Adipocyte (in vitro differentiated cells): ENCODE data around the gene NPAT.

Experiments
- DNase-seq: peaks from one replicate; pipeline ENCODE4 v3.0.0-alpha.2; 2015; ENCODE audit warnings: low read depth
- H3K27me3 ChIP-seq: replicated peaks from 2 replicates; pipeline ENCODE4 v1.7.0; 2013; ENCODE audit warnings: mild to moderate bottlenecking, low read length, moderate library complexity; ENCODE audit not compliant: control insufficient read depth, insufficient read depth
- H3K36me3 ChIP-seq: 2 replicates; pipeline ENCODE4 v1.7.0; 2013; ENCODE audit warnings: low read length, mild to moderate bottlenecking, moderate library complexity; ENCODE audit not compliant: control insufficient read depth, insufficient read depth, severe bottlenecking
- H3K4me1 ChIP-seq: 2 replicates; pipeline ENCODE4 v1.7.0; 2013; ENCODE audit warnings: mild to moderate bottlenecking, low read length, moderate library complexity; ENCODE audit not compliant: control insufficient read depth, insufficient read depth
- H3K4me3 ChIP-seq: 2 replicates; pipeline ENCODE4 v1.7.0; 2013; ENCODE audit warnings: mild to moderate bottlenecking, low read length, moderate library complexity
- H3K9ac ChIP-seq: 2 replicates; pipeline ENCODE4 v1.7.0; 2013; ENCODE audit warnings: mild to moderate bottlenecking, low read length, moderate library complexity
- H3K9me3 ChIP-seq: 2 replicates; pipeline ENCODE4 v1.7.0; 2013; ENCODE audit warnings: mild to moderate bottlenecking, low read length, moderate library complexity; ENCODE audit not compliant: control insufficient read depth

NPAT gene

GRCh38 chr11:108218455-108218854 lies 4.0 kb downstream of the NPAT start:
- peaks cover 18% of the 10 kb centered on the region for H3K4me1 ChIP-seq
- peak; percentile 16 for DNase-seq
- no peak overlapping the region for H3K9ac ChIP-seq
- no peak overlapping the region for H3K4me3 ChIP-seq
- H3K36me3 ChIP-seq = no peaks in the 10 kb centered on the region
- H3K9me3 ChIP-seq = no peaks in the 10 kb centered on the region
- no peaks in the 10 kb centered on the region for H3K27me3 ChIP-seq

- Histone ChIP-seq H3K4me1 (peaks cover 18% of the 10 kb centered on the region), H3K36me3 (no peaks in the 10 kb centered on the region), H3K4me3 (no peak overlapping the region), H3K9me3 (no peaks in the 10 kb centered on the region), H3K9ac (no peak overlapping the region), H3K27me3 (no peaks in the 10 kb centered on the region)
- no peak for DNase-seq
These were observed 5.5 kb downstream of the NPAT start for GRCh38 chr11:108216988-108217387.

- no peaks in the 10 kb centered on the region for H3K9me3 ChIP-seq
- H3K4me1 ChIP-seq = peaks cover 3% of the 10 kb centered on the region
- no peak overlapping the region for H3K9ac ChIP-seq
- no peak overlapping the region for H3K4me3 ChIP-seq
- DNase-seq = no peak
- no peaks in the 10 kb centered on the region for H3K27me3 ChIP-seq
- peaks cover 13% of the 10 kb centered on the region for H3K36me3 ChIP-seq
These were observed 8.7 kb downstream of the NPAT start for GRCh38 chr11:108213784-108214183.

- Histone ChIP-seq H3K4me1 (no peaks in the 10 kb centered on the region), H3K27me3 (no peaks in the 10 kb centered on the region), H3K9ac (no peak overlapping the region), H3K9me3 (no peaks in the 10 kb centered on the region), H3K36me3 (peaks cover 39% of the 10 kb centered on the region), H3K4me3 (no peak overlapping the region)
- DNase-seq = no peak
These were observed 12.0 kb downstream of the NPAT start for GRCh38 chr11:108210441-108210840.

- Histone ChIP-seq H3K4me1 (no peaks in the 10 kb centered on the region), H3K4me3 (no peak overlapping the region), H3K36me3 (peaks cover 52% of the 10 kb centered on the region), H3K9ac (no peak overlapping the region), H3K27me3 (no peaks in the 10 kb centered on the region), H3K9me3 (no peaks in the 10 kb centered on the region)
- DNase-seq = no peak
These were observed 14.8 kb downstream of the NPAT start for GRCh38 chr11:108207683-108208060.

- H3K9ac ChIP-seq = no peak overlapping the region
- no peak overlapping the region for H3K4me3 ChIP-seq
- no peaks in the 10 kb centered on the region for H3K27me3 ChIP-seq
- peaks cover 52% of the 10 kb centered on the region for H3K36me3 ChIP-seq
- DNase-seq = no peak
- no peaks in the 10 kb centered on the region for H3K9me3 ChIP-seq
- H3K4me1 ChIP-seq = no peaks in the 10 kb centered on the region
These were observed 15.3 kb downstream of the NPAT start for GRCh38 chr11:108206969-108207682.

GRCh38 chr11:108206171-108206570 lies 16.3 kb downstream of the NPAT start:
- H3K27me3 ChIP-seq = no peaks in the 10 kb centered on the region
- H3K36me3 ChIP-seq = peaks cover 52% of the 10 kb centered on the region
- no peaks in the 10 kb centered on the region for H3K4me1 ChIP-seq
- H3K9me3 ChIP-seq = no peaks in the 10 kb centered on the region
- H3K9ac ChIP-seq = no peak overlapping the region
- no peak for DNase-seq
- no peak overlapping the region for H3K4me3 ChIP-seq

GRCh38 chr11:108204929-108205499 lies 17.4 kb downstream of the NPAT start:
- Histone ChIP-seq H3K9me3 (no peaks in the 10 kb centered on the region), H3K4me3 (no peak overlapping the region), H3K4me1 (peaks cover 2% of the 10 kb centered on the region), H3K27me3 (no peaks in the 10 kb centered on the region), H3K9ac (no peak overlapping the region), H3K36me3 (peaks cover 41% of the 10 kb centered on the region)
- DNase-seq = no peak

GRCh38 chr11:108204376-108204775 lies 18.1 kb downstream of the NPAT start:
- Histone ChIP-seq H3K4me3 (no peak overlapping the region), H3K9ac (no peak overlapping the region), H3K4me1 (peaks cover 7% of the 10 kb centered on the region), H3K27me3 (no peaks in the 10 kb centered on the region), H3K9me3 (no peaks in the 10 kb centered on the region), H3K36me3 (peaks cover 39% of the 10 kb centered on the region)
- DNase-seq = no peak

GRCh38 chr11:108203075-108203474 lies 19.4 kb downstream of the NPAT start:
- peaks cover 37% of the 10 kb centered on the region for H3K36me3 ChIP-seq

GRCh38 chr11:108199446-108200321 lies 22.8 kb downstream of the NPAT start:
- Histone ChIP-seq H3K4me3 (no peak overlapping the region), H3K27me3 (no peaks in the 10 kb centered on the region), H3K9ac (no peak overlapping the region), H3K4me1 (peaks cover 7% of the 10 kb centered on the region), H3K36me3 (peaks cover 31% of the 10 kb centered on the region), H3K9me3 (no peaks in the 10 kb centered on the region)
- peak; percentile 72 for DNase-seq

More at GRCh38 chr11:108203075-108203474, 19.4 kb downstream of the NPAT start:
- H3K9ac ChIP-seq = no peak overlapping the region
- no peak for DNase-seq
- no peaks in the 10 kb centered on the region for H3K27me3 ChIP-seq
- H3K4me1 ChIP-seq = peaks cover 7% of the 10 kb centered on the region
- no peaks in the 10 kb centered on the region for H3K9me3 ChIP-seq
- no peak overlapping the region for H3K4me3 ChIP-seq
